ENCODE results near the gene ACP7. TPM values are rescaled to one million over a fixed set of nuclear protein-coding genes. Genes with fewer than 3 reads are reported as not detected.

Gene ACP7
- total RNA-seq, 4 donors from 2014 or later: 0.55 TPM; not detected in 3

DNA sequence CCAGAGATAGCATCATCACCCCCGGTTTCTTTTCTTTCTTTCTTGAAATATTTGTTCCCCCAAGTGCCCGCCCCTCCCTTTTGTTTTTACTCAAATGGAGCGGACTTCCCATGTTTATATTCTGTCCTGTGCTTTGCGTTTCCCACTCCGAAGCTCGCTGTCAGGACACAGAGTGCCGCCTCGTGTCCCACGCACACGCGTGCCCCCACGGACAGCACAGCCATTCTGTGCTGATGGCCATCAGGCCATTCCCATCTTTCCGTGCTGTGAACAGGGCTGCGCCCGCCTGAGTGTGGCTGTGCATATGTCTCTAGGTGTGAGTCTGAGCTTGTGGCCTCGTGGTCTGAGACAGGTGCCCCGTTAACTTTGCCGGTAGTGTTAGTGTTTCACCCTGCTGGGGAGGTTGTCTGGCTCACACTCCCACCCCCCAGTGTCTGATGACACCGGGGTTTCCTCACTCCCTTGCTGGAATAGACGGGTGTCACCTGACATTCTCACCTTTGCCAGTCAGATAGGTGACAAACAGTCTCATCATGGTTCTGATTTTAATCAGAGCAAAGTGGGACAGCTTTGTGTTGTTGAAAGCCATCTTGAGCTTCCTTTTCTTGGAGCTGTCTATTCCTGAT is 48.3 kb downstream of the ACP7 start:
- peak overlapping the region; percentile 47 to 64 for H3K27ac ChIP-seq
- no peak overlapping the region for H3K4me3 ChIP-seq
- H3K36me3 ChIP-seq: no peaks in the 10 kb centered on the region
- no peaks in the 10 kb centered on the region for H3K9me3 ChIP-seq
- TF ChIP-seq, protein P1, sequence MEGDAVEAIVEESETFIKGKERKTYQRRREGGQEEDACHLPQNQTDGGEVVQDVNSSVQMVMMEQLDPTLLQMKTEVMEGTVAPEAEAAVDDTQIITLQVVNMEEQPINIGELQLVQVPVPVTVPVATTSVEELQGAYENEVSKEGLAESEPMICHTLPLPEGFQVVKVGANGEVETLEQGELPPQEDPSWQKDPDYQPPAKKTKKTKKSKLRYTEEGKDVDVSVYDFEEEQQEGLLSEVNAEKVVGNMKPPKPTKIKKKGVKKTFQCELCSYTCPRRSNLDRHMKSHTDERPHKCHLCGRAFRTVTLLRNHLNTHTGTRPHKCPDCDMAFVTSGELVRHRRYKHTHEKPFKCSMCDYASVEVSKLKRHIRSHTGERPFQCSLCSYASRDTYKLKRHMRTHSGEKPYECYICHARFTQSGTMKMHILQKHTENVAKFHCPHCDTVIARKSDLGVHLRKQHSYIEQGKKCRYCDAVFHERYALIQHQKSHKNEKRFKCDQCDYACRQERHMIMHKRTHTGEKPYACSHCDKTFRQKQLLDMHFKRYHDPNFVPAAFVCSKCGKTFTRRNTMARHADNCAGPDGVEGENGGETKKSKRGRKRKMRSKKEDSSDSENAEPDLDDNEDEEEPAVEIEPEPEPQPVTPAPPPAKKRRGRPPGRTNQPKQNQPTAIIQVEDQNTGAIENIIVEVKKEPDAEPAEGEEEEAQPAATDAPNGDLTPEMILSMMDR (IDR thresholded peaks at IDR 0.05): no peak
- no peak for TF ChIP-seq POLR2A (IDR thresholded peaks at IDR 0.05)
- DNase-seq: no peak
- no peaks in the 10 kb centered on the region for H3K27me3 ChIP-seq
- peaks cover 10 to 11% of the 10 kb centered on the region in 2 donors for H3K4me1 ChIP-seq
- intact Hi-C loops (cut with DNase I; ENCODE audit: low total_unique reads): loop anchor here (10.0 kb wide), 1 partner anchor 1532 kb away; no protein-coding TSS in a partner anchor

DNA sequence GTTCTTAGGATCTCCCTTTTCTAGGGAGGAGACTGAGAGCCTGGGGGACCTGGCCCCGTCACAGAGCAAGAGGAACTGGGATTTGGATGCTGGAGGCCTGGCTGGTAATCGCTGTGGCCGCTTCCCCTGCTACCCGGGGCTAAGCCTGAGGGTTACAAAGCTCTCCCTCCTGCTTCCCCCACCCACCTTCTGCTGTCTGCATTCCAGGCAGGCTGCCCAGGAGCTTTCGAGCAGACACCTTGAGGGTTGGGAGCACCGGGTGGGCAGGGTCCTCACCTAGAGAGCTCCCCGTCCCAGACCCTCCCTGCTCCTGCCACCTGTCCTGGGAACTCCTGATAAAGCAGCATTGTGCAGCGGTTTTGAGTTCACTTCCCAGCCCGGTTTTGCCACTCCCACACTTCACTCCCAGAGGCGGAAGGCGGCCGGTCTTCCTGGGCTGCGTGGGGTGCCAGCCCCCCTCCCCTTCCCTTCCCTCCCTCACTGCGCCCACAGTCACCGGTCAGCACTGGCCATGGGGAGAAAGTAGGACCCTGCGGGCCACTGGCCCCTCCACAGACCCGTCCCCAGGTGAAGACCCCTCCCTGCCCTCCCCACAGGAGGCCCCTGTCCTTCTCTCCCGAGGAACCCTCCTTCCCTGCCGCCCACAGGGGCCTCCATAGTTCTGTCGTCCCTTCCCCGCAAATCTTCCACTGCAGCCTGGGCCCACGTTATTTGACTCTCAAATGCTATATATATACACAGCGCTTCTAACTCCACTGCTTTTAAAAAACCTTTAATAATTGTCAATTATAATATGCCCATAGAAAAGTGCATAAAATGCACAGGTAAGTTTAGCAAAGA is 49.5 kb downstream of the ACP7 start:
- intact Hi-C loops (cut with DNase I; ENCODE audit: low total_unique reads): loop anchor here (10.0 kb wide), 1 partner anchor 1531 kb away; no protein-coding TSS in a partner anchor

DNA sequence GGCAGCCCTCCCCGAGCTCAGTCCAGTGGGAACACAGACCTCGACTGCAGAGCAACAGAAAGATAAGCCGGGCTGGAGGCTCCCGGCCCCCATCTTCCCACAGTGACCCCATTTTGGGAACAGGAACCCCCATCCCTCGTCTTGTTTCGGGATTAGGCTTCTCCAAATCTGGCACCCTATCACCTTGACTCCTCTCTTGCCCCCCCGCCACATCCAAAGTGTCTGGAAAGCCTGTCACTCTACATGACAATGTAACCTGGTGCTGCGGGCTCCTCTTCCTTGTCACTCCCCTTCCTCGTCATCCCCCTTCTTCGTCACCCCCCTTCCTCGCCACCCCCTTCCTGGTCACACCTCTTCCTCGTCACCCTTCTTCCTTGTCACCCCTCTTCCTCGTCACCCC is 51.5 kb downstream of the ACP7 start:
- Histone ChIP-seq H3K36me3 (no peaks in the 10 kb centered on the region), H3K27me3 (no peaks in the 10 kb centered on the region), H3K4me3 (no peak overlapping the region), H3K27ac (no peak overlapping the region), H3K4me1 (peaks cover 0 to 14% of the 10 kb centered on the region in 2 donors), H3K9me3 (no peaks in the 10 kb centered on the region)
- DNase-seq: no peak
- intact Hi-C loops (cut with DNase I; ENCODE audit: low total_unique reads): loop anchor here (10.0 kb wide), 1 partner anchor 1529 kb away; no protein-coding TSS in a partner anchor
- TF ChIP-seq POLR2A (IDR thresholded peaks at IDR 0.05): no peak

More for the DNA sequence above, 49.5 kb downstream of the ACP7 start:
- H3K4me3 ChIP-seq: peak overlapping the region in 1 of 2 donors; percentile 4
- H3K36me3 ChIP-seq: no peaks in the 10 kb centered on the region
- H3K27me3 ChIP-seq: no peaks in the 10 kb centered on the region
- H3K27ac ChIP-seq: peak overlapping the region; percentile 46 to 56
- H3K4me1 ChIP-seq: peaks cover 4 to 5% of the 10 kb centered on the region in 2 donors
- TF ChIP-seq POLR2A (IDR thresholded peaks at IDR 0.05): no peak
- TF ChIP-seq, protein P1 (IDR thresholded peaks at IDR 0.05): no peak
- peak in 1 of 2 donors; percentile 53 for DNase-seq
- no peaks in the 10 kb centered on the region for H3K9me3 ChIP-seq

DNA sequence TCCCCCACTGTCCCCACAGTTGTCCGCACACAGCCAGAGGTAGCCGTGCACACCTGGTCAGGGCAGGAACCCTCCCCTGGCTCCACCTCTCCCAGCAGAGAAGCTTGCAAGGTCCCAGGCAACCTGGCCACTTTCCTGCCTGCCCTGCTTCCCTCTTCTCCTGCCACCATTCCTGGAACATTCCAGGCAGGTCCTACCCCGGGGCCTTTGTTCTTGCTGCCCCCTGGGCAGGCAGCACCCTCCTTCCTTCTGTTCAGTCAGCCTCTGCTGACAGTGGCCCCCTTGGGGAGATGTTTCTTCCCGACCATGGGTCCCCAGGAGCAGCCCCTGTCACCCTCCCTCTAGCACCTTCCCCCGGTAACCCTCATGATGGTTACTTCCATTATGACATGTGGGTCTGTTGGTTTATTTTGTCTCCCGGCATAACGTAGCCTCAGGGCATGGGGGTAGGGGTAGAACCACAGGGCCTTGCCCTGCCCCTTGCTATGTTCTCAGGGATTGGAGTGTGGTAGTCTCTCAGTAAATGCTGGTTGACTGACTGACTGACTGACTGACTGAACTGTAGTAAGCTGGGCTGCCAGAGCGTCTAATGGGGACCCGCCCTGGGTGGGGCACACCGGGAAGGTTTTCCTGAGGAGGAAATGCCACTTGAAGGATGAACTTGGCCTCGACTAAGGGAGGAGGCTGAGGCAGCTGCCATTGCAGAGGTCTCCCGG is 52.2 kb downstream of the ACP7 start:
- no peak for TF ChIP-seq POLR2A (IDR thresholded peaks at IDR 0.05)
- TF ChIP-seq, protein P1 (IDR thresholded peaks at IDR 0.05): no peak
- peak overlapping the region; percentile 18 to 24 for H3K27ac ChIP-seq
- no peak overlapping the region for H3K4me3 ChIP-seq
- no peaks in the 10 kb centered on the region for H3K9me3 ChIP-seq
- DNase-seq: no peak
- intact Hi-C loops (cut with DNase I; ENCODE audit: low total_unique reads): loop anchor here (10.0 kb wide), 1 partner anchor 1528 kb away; no protein-coding TSS in a partner anchor
- no peaks in the 10 kb centered on the region for H3K27me3 ChIP-seq
- no peaks in the 10 kb centered on the region for H3K36me3 ChIP-seq
- H3K4me1 ChIP-seq: peaks cover 0 to 12% of the 10 kb centered on the region in 2 donors

DNA sequence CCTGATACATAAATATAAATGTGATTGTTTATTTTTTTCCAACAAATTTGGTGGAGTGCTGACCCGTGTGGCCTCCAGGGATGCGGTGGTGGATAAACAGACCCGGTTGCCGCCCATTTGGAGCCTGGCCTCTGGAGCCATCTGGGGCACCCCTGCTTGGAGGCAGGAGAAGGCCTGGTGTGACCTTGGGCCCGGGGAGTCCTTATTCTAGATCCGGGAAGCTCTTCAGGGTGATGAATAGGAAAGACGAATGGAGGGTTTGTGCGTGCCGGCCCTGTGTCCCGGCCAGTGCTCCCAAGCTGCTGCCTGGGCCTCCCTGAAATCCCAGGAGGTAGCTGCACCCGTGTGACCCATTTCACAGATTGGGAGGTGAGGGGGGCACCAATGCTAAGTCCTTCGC is 53.0 kb downstream of the ACP7 start:
- Histone ChIP-seq H3K27ac (peak overlapping the region; percentile 18 to 24), H3K4me1 (peaks cover 0 to 10% of the 10 kb centered on the region in 2 donors), H3K4me3 (no peak overlapping the region), H3K36me3 (no peaks in the 10 kb centered on the region), H3K27me3 (no peaks in the 10 kb centered on the region), H3K9me3 (no peaks in the 10 kb centered on the region)
- TF ChIP-seq, protein P1 (IDR thresholded peaks at IDR 0.05): no peak
- TF ChIP-seq POLR2A (IDR thresholded peaks at IDR 0.05): no peak
- no peak for DNase-seq
- intact Hi-C loops (cut with DNase I; ENCODE audit: low total_unique reads): loop anchor here (10.0 kb wide), 1 partner anchor 1528 kb away; no protein-coding TSS in a partner anchor
